AG04450 (cell line): ENCODE data around the gene PVALB. TPM values are rescaled to one million over a fixed set of nuclear protein-coding genes. Genes with fewer than 3 reads are reported as not detected.

ENCODE experiments used
- CTCF ChIA-PET: fragments of 300-600, 350-600 bp; formaldehyde crosslinking; extraction: SDS; loops from one replicate; lab custom pipeline; 2022; ENCODE audit warnings: antibody characterized with exemption, inconsistent platforms; lab: Charles Lee
- POLR2A ChIA-PET: fragments of 350-600 bp; formaldehyde crosslinking; extraction: SDS; loops from one replicate; lab custom pipeline; 2021; ENCODE audit warnings: antibody characterized with exemption, inconsistent platforms; lab: Yijun Ruan, JAX
- DNase-seq: peaks from one replicate; pipeline ENCODE4 v3.0.0-alpha.2; 2011; ENCODE audit warnings: low read depth, low spot score
- H3K27ac ChIP-seq: one replicate; pipeline ENCODE4 v1.5.1; 2012; ENCODE audit warnings: low read depth, low read length, control low read depth
- H3K27me3 ChIP-seq: one replicate; pipeline ENCODE4 v1.6.0; 2012; ENCODE audit warnings: low read length; ENCODE audit not compliant: control insufficient read depth, insufficient read depth
- H3K4me3 ChIP-seq: 2 replicates; pipeline ENCODE4 v1.5.1; 2011; ENCODE audit warnings: mild to moderate bottlenecking, low read depth, low read length, control low read depth
- H3K9me3 ChIP-seq: 2 replicates; pipeline ENCODE4 v1.5.1; 2012; ENCODE audit warnings: low read length; ENCODE audit not compliant: control insufficient read depth, insufficient read depth
- CTCF ChIP-seq: IDR thresholded peaks from 2 replicates; pipeline ENCODE4 v1.5.1; 2011; ENCODE audit warnings: low read depth, low read length, control low read depth, inconsistent platforms
- polyA plus RNA-seq: library from polyadenylated mRNA; depleted of rRNA; stranded (reverse); fragments of >200 nt; gene quantifications from 2 replicates; pipeline ENCODE4 v1.2.3, GENCODE V29; 2011

Gene PVALB
- polyA plus RNA-seq, 1 experiment = not detected

DNA sequence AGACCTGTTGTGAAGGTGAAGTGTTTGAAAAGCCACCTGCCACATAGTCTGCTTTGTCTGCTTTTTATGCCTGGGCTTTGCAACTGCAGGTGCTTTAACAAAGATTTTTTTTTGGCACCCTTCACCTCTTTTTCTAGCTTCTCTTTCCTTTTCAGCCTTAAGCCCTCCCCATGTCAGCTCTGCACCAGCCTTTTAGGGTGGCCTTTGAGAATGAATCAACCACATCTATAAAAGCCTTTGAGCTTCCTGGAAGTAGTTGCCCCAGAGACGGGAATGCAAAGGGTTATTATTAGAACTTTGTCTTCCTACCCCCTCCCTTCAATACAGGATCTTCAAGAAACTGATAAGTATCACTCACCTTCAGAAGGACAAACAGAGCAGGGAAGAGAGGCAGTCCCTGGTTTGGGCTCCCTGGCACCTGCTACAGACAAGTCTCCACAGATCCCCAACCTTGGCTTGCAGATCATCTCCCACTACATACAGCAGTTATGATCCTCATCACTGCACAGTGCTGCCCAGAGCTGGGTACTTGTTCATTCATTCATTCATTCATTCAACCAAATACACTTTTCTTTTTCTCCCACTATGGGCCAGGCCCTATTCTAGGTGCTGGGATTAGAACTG is 8.0 kb downstream of the PVALB start:
- ChIA-PET POLR2A (no interaction called here), CTCF (interaction anchor here (2.7 kb wide), 1 partner anchor 47 kb away, joined by 6 read pairs; no protein-coding TSS in a partner anchor)
- H3K27me3 ChIP-seq = peaks cover 48% of the 10 kb centered on the region
- no peaks in the 10 kb centered on the region for H3K9me3 ChIP-seq
- H3K27ac ChIP-seq = no peak overlapping the region
- TF ChIP-seq CTCF = no peak
- DNase-seq = no peak
- no peak overlapping the region for H3K4me3 ChIP-seq

DNA sequence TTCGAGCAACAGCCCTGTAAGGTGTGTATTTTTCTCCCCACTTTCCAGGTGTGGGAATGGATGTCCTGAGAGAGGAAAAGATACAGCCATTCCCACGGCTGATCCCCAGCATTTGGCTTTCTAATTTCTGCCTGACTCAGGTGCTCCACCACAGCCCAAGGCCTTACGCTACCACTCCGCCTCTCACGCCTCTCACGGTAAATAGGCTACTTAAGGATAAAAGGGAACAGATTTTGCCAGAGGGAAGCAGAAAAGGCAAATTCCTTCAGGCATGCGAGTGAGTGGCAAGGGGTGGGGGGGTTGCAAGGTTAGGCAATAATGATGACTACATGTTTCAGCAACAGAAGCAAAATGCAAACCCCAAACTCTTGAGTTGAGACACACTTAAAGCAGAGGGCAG is 9.2 kb downstream of the PVALB start:
- no peak for TF ChIP-seq CTCF
- no peak overlapping the region for H3K27ac ChIP-seq
- ChIA-PET CTCF (no interaction called here), POLR2A (no interaction called here)
- DNase-seq = no peak
- no peaks in the 10 kb centered on the region for H3K9me3 ChIP-seq
- no peak overlapping the region for H3K4me3 ChIP-seq
- H3K27me3 ChIP-seq = peaks cover 44% of the 10 kb centered on the region

GRCh38 chr22:36806835-36807234 is 10.0 kb downstream of the PVALB start:
- no peak for DNase-seq
- H3K27ac ChIP-seq = no peak overlapping the region
- no peak overlapping the region for H3K4me3 ChIP-seq
- POLR2A ChIA-PET = no interaction called here
- no peaks in the 10 kb centered on the region for H3K9me3 ChIP-seq
- H3K27me3 ChIP-seq = peaks cover 41% of the 10 kb centered on the region
- CTCF ChIA-PET = no interaction called here
- no peak for TF ChIP-seq CTCF

- ChIA-PET CTCF (interaction anchor here (1.9 kb wide), 1 partner anchor 53 kb away, joined by 9 read pairs; no protein-coding TSS in a partner anchor), POLR2A (no interaction called here)
- Histone ChIP-seq H3K9me3 (no peaks in the 10 kb centered on the region; the same call in 1 of the 2 replicates), H3K27me3 (peaks cover 39% of the 10 kb centered on the region), H3K27ac (no peak overlapping the region), H3K4me3 (no peak overlapping the region)
- no peak for TF ChIP-seq CTCF
- DNase-seq = no peak
These were observed 13.5 kb downstream of the PVALB start for GRCh38 chr22:36803358-36803757.

DNA sequence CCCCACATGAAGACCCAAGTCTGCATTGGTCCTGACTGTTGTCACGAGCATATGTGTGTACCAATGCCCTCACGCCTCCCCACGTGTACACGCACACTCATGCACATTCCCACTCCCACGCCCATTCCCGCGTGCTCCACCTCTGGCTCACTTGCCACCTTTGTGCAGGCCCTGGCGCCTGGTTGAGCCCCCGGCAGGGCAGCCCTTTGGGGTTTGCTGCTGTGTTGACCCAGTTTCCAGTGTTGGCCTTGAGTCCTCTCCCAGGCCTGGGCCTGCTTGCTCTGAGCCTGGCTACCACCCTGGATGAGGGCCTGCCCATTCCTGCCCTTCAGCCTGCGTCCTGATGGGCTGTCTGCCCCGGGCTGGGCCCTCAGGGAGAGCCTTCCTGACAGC is 18.2 kb downstream of the PVALB start:
- POLR2A ChIA-PET = no interaction called here
- Histone ChIP-seq H3K4me3 (no peak overlapping the region), H3K9me3 (no peaks in the 10 kb centered on the region; the same call in 1 of the 2 replicates), H3K27ac (no peak overlapping the region), H3K27me3 (peaks cover 42% of the 10 kb centered on the region)
- no peak for TF ChIP-seq CTCF
- no peak for DNase-seq
- CTCF ChIA-PET = no interaction called here
